ENCODE measurements around the gene PHTF2.
A peak's percentile ranks its signal among the peaks of the same experiment; 100 is the strongest.

PHTF2 gene

GRCh38 chr7:77912293-77912692, 113.7 kb downstream of the PHTF2 start:
- TF ChIP-seq RARB (CRISPR knock-in tag; IDR thresholded peaks at IDR 0.05) (no peak), ZNF8 (CRISPR knock-in tag; IDR thresholded peaks at IDR 0.05) (no peak), CSRNP3 (CRISPR knock-in tag; IDR thresholded peaks at IDR 0.05) (no peak), TCF4 (CRISPR knock-in tag; IDR thresholded peaks at IDR 0.05; ENCODE audit: borderline replicate concordance) (no peak), CSDC2 (CRISPR knock-in tag; IDR thresholded peaks at IDR 0.05) (no peak), ESRRG (CRISPR knock-in tag; IDR thresholded peaks at IDR 0.05) (no peak), ZC3H10 (CRISPR knock-in tag; IDR thresholded peaks at IDR 0.05) (no peak), ARNTL (CRISPR knock-in tag; IDR thresholded peaks at IDR 0.05; ENCODE audit: borderline replicate concordance, low read depth) (no peak)
- no peak for ATAC-seq

GRCh38 chr7:77913977-77914607, 115.5 kb downstream of the PHTF2 start:
- peak; percentile 41; the same call in 2 of the 3 replicates for ATAC-seq
- TF ChIP-seq ARNTL (CRISPR knock-in tag; IDR thresholded peaks at IDR 0.05; ENCODE audit: borderline replicate concordance, low read depth), result no peak
- TF ChIP-seq RARB (CRISPR knock-in tag; IDR thresholded peaks at IDR 0.05), result no peak
- no peak for TF ChIP-seq CSRNP3 (CRISPR knock-in tag; IDR thresholded peaks at IDR 0.05)
- no peak for TF ChIP-seq TSHZ2 (CRISPR knock-in tag; IDR thresholded peaks at IDR 0.05)
- TF ChIP-seq ESRRG (CRISPR knock-in tag; IDR thresholded peaks at IDR 0.05), result no peak

GRCh38 chr7:77917500-77918262, 119.1 kb downstream of the PHTF2 start:
- no peak for ATAC-seq

GRCh38 chr7:77918676-77919075, 120.1 kb downstream of the PHTF2 start:
- TF ChIP-seq BACH2 (CRISPR knock-in tag; IDR thresholded peaks at IDR 0.05; ENCODE audit: borderline replicate concordance) (no peak), ISL1 (CRISPR knock-in tag; IDR thresholded peaks at IDR 0.05) (no peak), POU6F1 (CRISPR knock-in tag; IDR thresholded peaks at IDR 0.05; ENCODE audit: borderline replicate concordance, low read depth) (no peak), ZNF565 (CRISPR knock-in tag; conservative IDR thresholded peaks at IDR 0.05; ENCODE audit: low read depth) (no peak), ZNF70 (CRISPR knock-in tag; IDR thresholded peaks at IDR 0.05) (no peak), ZC3H10 (CRISPR knock-in tag; IDR thresholded peaks at IDR 0.05) (no peak), ZFP3 (CRISPR knock-in tag; IDR thresholded peaks at IDR 0.05) (no peak), RARB (CRISPR knock-in tag; IDR thresholded peaks at IDR 0.05) (no peak), PATZ1 (CRISPR knock-in tag; IDR thresholded peaks at IDR 0.05; ENCODE audit: borderline replicate concordance) (no peak)
- no peak for ATAC-seq

More at GRCh38 chr7:77917500-77918262, 119.1 kb downstream of the PHTF2 start:
- no peak for TF ChIP-seq ZFP30 (CRISPR knock-in tag; IDR thresholded peaks at IDR 0.05)
- no peak for TF ChIP-seq ZNF565 (CRISPR knock-in tag; conservative IDR thresholded peaks at IDR 0.05; ENCODE audit: low read depth)
- no peak for TF ChIP-seq ZC3H10 (CRISPR knock-in tag; IDR thresholded peaks at IDR 0.05)
- no peak for TF ChIP-seq ARNTL (CRISPR knock-in tag; IDR thresholded peaks at IDR 0.05; ENCODE audit: borderline replicate concordance, low read depth)
- TF ChIP-seq CSRNP3 (CRISPR knock-in tag; IDR thresholded peaks at IDR 0.05), result no peak
- no peak for TF ChIP-seq TOX (CRISPR knock-in tag; IDR thresholded peaks at IDR 0.05; ENCODE audit: borderline replicate concordance)

Measured in SK-N-SH treated with all-trans-retinoic acid at 6 μM for 48 hours (cell line).